Endothelial cell (in vitro differentiated cells): ENCODE results near the gene PI4KA. TPM values are rescaled to one million over a fixed set of nuclear protein-coding genes. Genes with fewer than 3 reads are reported as not detected.

Source experiments
- DNase-seq: peaks from one replicate; pipeline ENCODE4 v3.0.0; 2021; ENCODE audit warnings: low spot score
- H3K27ac Mint-ChIP-seq: one replicate; pipeline ENCODE4 v1.8.0; 2021; ENCODE audit warnings: mixed read lengths, inconsistent platforms; ENCODE audit not compliant: unreplicated experiment
- H3K27me3 Mint-ChIP-seq: one replicate; pipeline ENCODE4 v1.8.0; 2021; ENCODE audit warnings: mild to moderate bottlenecking, moderate library complexity, mixed read lengths, inconsistent platforms; ENCODE audit not compliant: unreplicated experiment
- H3K36me3 Mint-ChIP-seq: one replicate; pipeline ENCODE4 v1.8.0; 2021; ENCODE audit warnings: mild to moderate bottlenecking, low read depth, mixed read lengths, inconsistent platforms; ENCODE audit not compliant: unreplicated experiment
- H3K4me1 Mint-ChIP-seq: one replicate; pipeline ENCODE4 v1.8.0; 2021; ENCODE audit warnings: mild to moderate bottlenecking, mixed read lengths, inconsistent platforms; ENCODE audit not compliant: unreplicated experiment
- H3K4me3 Mint-ChIP-seq: one replicate; pipeline ENCODE4 v1.8.0; 2021; ENCODE audit warnings: mild to moderate bottlenecking, mixed read lengths, inconsistent platforms; ENCODE audit not compliant: unreplicated experiment
- H3K9me3 Mint-ChIP-seq: one replicate; pipeline ENCODE4 v1.8.0; 2021; ENCODE audit warnings: mixed read lengths, inconsistent platforms; ENCODE audit not compliant: unreplicated experiment
- CTCF ChIP-seq: fragments of 200-600 bp; sonication (generic); IDR thresholded peaks from one replicate; pipeline ENCODE4 v1.5.0; 2021; ENCODE audit warnings: antibody characterized with exemption; ENCODE audit not compliant: unreplicated experiment
- total RNA-seq: library from RNA; stranded (reverse); fragmentation: NEBNext Ultra II Directional; extraction: Animal tissue kit (Norgen Biotek cat#: 25700); gene quantifications from one replicate; pipeline ENCODE4 v1.2.1, GENCODE V29; 2021; ENCODE audit not compliant: unreplicated experiment

Gene PI4KA
- total RNA-seq, 1 donor from 2014 or later: 65.3 TPM

GRCh38 chr22:20811171-20811570, 47.4 kb downstream of the PI4KA start:
- no peak for TF ChIP-seq CTCF
- Mint-ChIP-seq H3K27ac (no peak overlapping the region), H3K27me3 (no peaks in the 10 kb centered on the region), H3K9me3 (no peaks in the 10 kb centered on the region), H3K36me3 (peaks cover 30% of the 10 kb centered on the region), H3K4me3 (no peak overlapping the region), H3K4me1 (no peaks in the 10 kb centered on the region)
- no peak for DNase-seq

GRCh38 chr22:20810645-20811044, 48.0 kb downstream of the PI4KA start:
- H3K4me3 Mint-ChIP-seq: no peak overlapping the region
- DNase-seq: no peak
- peaks cover 34% of the 10 kb centered on the region for H3K36me3 Mint-ChIP-seq
- no peaks in the 10 kb centered on the region for H3K4me1 Mint-ChIP-seq
- no peaks in the 10 kb centered on the region for H3K9me3 Mint-ChIP-seq
- no peak overlapping the region for H3K27ac Mint-ChIP-seq
- no peak for TF ChIP-seq CTCF
- no peaks in the 10 kb centered on the region for H3K27me3 Mint-ChIP-seq

DNA sequence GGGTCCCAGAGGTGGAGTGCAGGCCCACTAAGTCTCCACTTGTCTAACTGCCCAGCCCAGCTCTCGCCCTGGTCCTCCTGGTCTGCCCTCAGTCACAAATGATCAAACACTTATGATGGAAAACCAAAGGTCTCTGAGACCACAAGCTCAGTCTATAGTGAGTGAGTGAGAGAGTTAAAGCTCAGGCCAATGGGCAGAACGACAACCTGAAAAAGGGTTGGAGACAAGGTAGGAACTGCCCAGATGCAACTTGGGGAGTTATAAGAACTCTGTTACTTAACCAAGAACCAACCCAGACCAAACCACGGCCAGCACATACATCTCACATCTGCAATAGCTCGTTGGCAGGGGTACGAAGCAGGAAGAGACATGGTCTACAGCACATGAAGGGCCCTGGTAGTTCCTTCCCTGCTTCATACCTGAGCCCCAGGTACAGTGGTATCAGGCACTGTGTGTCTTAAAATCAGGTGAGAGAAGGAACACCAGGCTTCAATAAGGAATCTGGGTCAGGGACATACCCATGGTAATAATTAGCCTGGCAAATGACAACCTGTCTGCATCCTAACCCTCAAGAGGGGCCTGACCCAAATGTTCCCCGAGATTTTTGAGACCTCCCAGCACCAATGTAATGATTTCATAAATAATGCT, 48.9 kb downstream of the PI4KA start:
- no peaks in the 10 kb centered on the region for H3K27me3 Mint-ChIP-seq
- H3K9me3 Mint-ChIP-seq: no peaks in the 10 kb centered on the region
- no peak overlapping the region for H3K27ac Mint-ChIP-seq
- no peak for DNase-seq
- no peak overlapping the region for H3K4me3 Mint-ChIP-seq
- peaks cover 35% of the 10 kb centered on the region for H3K36me3 Mint-ChIP-seq
- H3K4me1 Mint-ChIP-seq: no peaks in the 10 kb centered on the region
- no peak for TF ChIP-seq CTCF

- no peak for TF ChIP-seq CTCF
- Mint-ChIP-seq H3K27ac (no peak overlapping the region), H3K4me1 (no peaks in the 10 kb centered on the region), H3K4me3 (no peak overlapping the region), H3K36me3 (peaks cover 42% of the 10 kb centered on the region), H3K9me3 (no peaks in the 10 kb centered on the region), H3K27me3 (no peaks in the 10 kb centered on the region)
- DNase-seq: no peak
Observed at GRCh38 chr22:20808844-20809243, 49.8 kb downstream of the PI4KA start.

- H3K4me1 Mint-ChIP-seq: no peaks in the 10 kb centered on the region
- H3K36me3 Mint-ChIP-seq: peaks cover 45% of the 10 kb centered on the region
- no peak for TF ChIP-seq CTCF
- H3K4me3 Mint-ChIP-seq: no peak overlapping the region
- H3K27me3 Mint-ChIP-seq: no peaks in the 10 kb centered on the region
- no peak for DNase-seq
- no peak overlapping the region for H3K27ac Mint-ChIP-seq
- H3K9me3 Mint-ChIP-seq: no peaks in the 10 kb centered on the region
Observed at GRCh38 chr22:20807315-20807752, 51.3 kb downstream of the PI4KA start.
